ENCODE data around the gene TRAPPC3.

The TRAPPC3 gene

GRCh38 chr1:36172017-36172747 is 22.9 kb upstream of the TRAPPC3 start:
- Mint-ChIP-seq H3K27ac (peak overlapping the region; percentile 71), H3K9me3 (no peaks in the 10 kb centered on the region), H3K4me1 (ENCODE audit: low read depth) (peaks cover 6% of the 10 kb centered on the region), H3K4me3 (no peak overlapping the region), H3K36me3 (ENCODE audit: low read depth) (peaks cover 42% of the 10 kb centered on the region), H3K27me3 (no peaks in the 10 kb centered on the region)

GRCh38 chr1:36170643-36171412 is 21.5 kb upstream of the TRAPPC3 start:
- Mint-ChIP-seq H3K27ac (peak overlapping the region; percentile 34), H3K4me1 (ENCODE audit: low read depth) (peaks cover 19% of the 10 kb centered on the region), H3K27me3 (no peaks in the 10 kb centered on the region), H3K4me3 (no peak overlapping the region), H3K9me3 (no peaks in the 10 kb centered on the region), H3K36me3 (ENCODE audit: low read depth) (peaks cover 50% of the 10 kb centered on the region)

- peaks cover 33% of the 10 kb centered on the region for H3K4me1 Mint-ChIP-seq (ENCODE audit: low read depth)
- no peaks in the 10 kb centered on the region for H3K27me3 Mint-ChIP-seq
- H3K4me3 Mint-ChIP-seq: no peak overlapping the region
- peak overlapping the region; percentile 70 for H3K27ac Mint-ChIP-seq
- peaks cover 46% of the 10 kb centered on the region for H3K36me3 Mint-ChIP-seq (ENCODE audit: low read depth)
- no peaks in the 10 kb centered on the region for H3K9me3 Mint-ChIP-seq
These were observed 19.2 kb upstream of the TRAPPC3 start for GRCh38 chr1:36168514-36168913.

GRCh38 chr1:36166938-36167905 is 17.9 kb upstream of the TRAPPC3 start:
- no peak overlapping the region for H3K4me3 Mint-ChIP-seq
- H3K4me1 Mint-ChIP-seq (ENCODE audit: low read depth): peaks cover 41% of the 10 kb centered on the region
- peak overlapping the region; percentile 45 for H3K27ac Mint-ChIP-seq
- no peaks in the 10 kb centered on the region for H3K9me3 Mint-ChIP-seq
- no peaks in the 10 kb centered on the region for H3K27me3 Mint-ChIP-seq
- H3K36me3 Mint-ChIP-seq (ENCODE audit: low read depth): peaks cover 49% of the 10 kb centered on the region

- Mint-ChIP-seq H3K36me3 (ENCODE audit: low read depth) (peaks cover 52% of the 10 kb centered on the region), H3K27me3 (no peaks in the 10 kb centered on the region), H3K4me3 (no peak overlapping the region), H3K4me1 (ENCODE audit: low read depth) (peaks cover 52% of the 10 kb centered on the region), H3K27ac (peak overlapping the region; percentile 57), H3K9me3 (no peaks in the 10 kb centered on the region)
These were observed 16.9 kb upstream of the TRAPPC3 start for GRCh38 chr1:36166136-36166535.

GRCh38 chr1:36165145-36165544 is 15.9 kb upstream of the TRAPPC3 start:
- H3K36me3 Mint-ChIP-seq (ENCODE audit: low read depth): peaks cover 52% of the 10 kb centered on the region

GRCh38 chr1:36164361-36164760 is 15.1 kb upstream of the TRAPPC3 start:
- Mint-ChIP-seq H3K36me3 (ENCODE audit: low read depth) (peaks cover 52% of the 10 kb centered on the region), H3K4me3 (no peak overlapping the region), H3K9me3 (no peaks in the 10 kb centered on the region), H3K27ac (peak overlapping the region; percentile 80), H3K27me3 (no peaks in the 10 kb centered on the region), H3K4me1 (ENCODE audit: low read depth) (peaks cover 70% of the 10 kb centered on the region)

More at GRCh38 chr1:36165145-36165544, 15.9 kb upstream of the TRAPPC3 start:
- H3K4me3 Mint-ChIP-seq: no peak overlapping the region
- no peaks in the 10 kb centered on the region for H3K9me3 Mint-ChIP-seq
- H3K27me3 Mint-ChIP-seq: no peaks in the 10 kb centered on the region
- H3K27ac Mint-ChIP-seq: peak overlapping the region; percentile 80
- H3K4me1 Mint-ChIP-seq (ENCODE audit: low read depth): peaks cover 62% of the 10 kb centered on the region

- Mint-ChIP-seq H3K9me3 (no peaks in the 10 kb centered on the region), H3K27me3 (no peaks in the 10 kb centered on the region), H3K4me1 (ENCODE audit: low read depth) (peaks cover 77% of the 10 kb centered on the region), H3K4me3 (no peak overlapping the region), H3K27ac (peak overlapping the region; percentile 81), H3K36me3 (ENCODE audit: low read depth) (peaks cover 56% of the 10 kb centered on the region)
These were observed 14.1 kb upstream of the TRAPPC3 start for GRCh38 chr1:36163426-36163825.

GRCh38 chr1:36162680-36163239 is 13.5 kb upstream of the TRAPPC3 start:
- no peaks in the 10 kb centered on the region for H3K9me3 Mint-ChIP-seq
- peaks cover 63% of the 10 kb centered on the region for H3K36me3 Mint-ChIP-seq (ENCODE audit: low read depth)
- H3K4me1 Mint-ChIP-seq (ENCODE audit: low read depth): peaks cover 84% of the 10 kb centered on the region
- peak overlapping the region; percentile 94 for H3K27ac Mint-ChIP-seq
- H3K27me3 Mint-ChIP-seq: no peaks in the 10 kb centered on the region
- peak overlapping the region; percentile 86 for H3K4me3 Mint-ChIP-seq

- H3K36me3 Mint-ChIP-seq (ENCODE audit: low read depth): peaks cover 59% of the 10 kb centered on the region
- peaks cover 86% of the 10 kb centered on the region for H3K4me1 Mint-ChIP-seq (ENCODE audit: low read depth)
- peak overlapping the region; percentile 94 for H3K27ac Mint-ChIP-seq
- H3K27me3 Mint-ChIP-seq: no peaks in the 10 kb centered on the region
- H3K4me3 Mint-ChIP-seq: peak overlapping the region; percentile 86
- H3K9me3 Mint-ChIP-seq: no peaks in the 10 kb centered on the region
These were observed 12.6 kb upstream of the TRAPPC3 start for GRCh38 chr1:36161641-36162531.

GRCh38 chr1:36160949-36161485 is 11.7 kb upstream of the TRAPPC3 start:
- Mint-ChIP-seq H3K4me3 (peak overlapping the region; percentile 86), H3K4me1 (ENCODE audit: low read depth) (peaks cover 77% of the 10 kb centered on the region), H3K27ac (peak overlapping the region; percentile 94), H3K27me3 (no peaks in the 10 kb centered on the region), H3K9me3 (no peaks in the 10 kb centered on the region), H3K36me3 (ENCODE audit: low read depth) (peaks cover 53% of the 10 kb centered on the region)

GRCh38 chr1:36160388-36160948 is 11.2 kb upstream of the TRAPPC3 start:
- Mint-ChIP-seq H3K36me3 (ENCODE audit: low read depth) (peaks cover 50% of the 10 kb centered on the region), H3K27ac (peak overlapping the region; percentile 94), H3K4me3 (peak overlapping the region; percentile 86), H3K9me3 (no peaks in the 10 kb centered on the region), H3K27me3 (no peaks in the 10 kb centered on the region), H3K4me1 (ENCODE audit: low read depth) (peaks cover 72% of the 10 kb centered on the region)
